Fibroblast of peridontal ligament (primary cell): Measurements from ENCODE around the gene CYRIA.

Experiments used
- DNase-seq: peaks from one replicate; pipeline ENCODE4 v3.0.0-alpha.2; 2010; ENCODE audit errors: extremely low read depth

The CYRIA gene

GRCh38 chr2:16665748-16666448 is at the start of gene CYRIA:
Gene CYRIA (minus strand): TSS chr2:16665834. CDS start chr2:16588119, 77,715 bp downstream.
- DNase-seq: no peak

GRCh38 chr2:16713011-16713423 is 47.4 kb upstream of the CYRIA start:
- no peak for DNase-seq

- DNase-seq: no peak
These were observed 44.1 kb upstream of the CYRIA start for GRCh38 chr2:16709769-16710168.

GRCh38 chr2:16708173-16708572 is 42.5 kb upstream of the CYRIA start:
- DNase-seq: no peak

GRCh38 chr2:16707014-16707623 is 41.5 kb upstream of the CYRIA start:
- no peak for DNase-seq

- DNase-seq: no peak
These were observed 35.1 kb upstream of the CYRIA start for GRCh38 chr2:16700551-16701259.

GRCh38 chr2:16693854-16694253 is 28.2 kb upstream of the CYRIA start:
- no peak for DNase-seq

GRCh38 chr2:16691261-16691660 is 25.6 kb upstream of the CYRIA start:
- no peak for DNase-seq

- no peak for DNase-seq
These were observed 22.3 kb upstream of the CYRIA start for GRCh38 chr2:16687955-16688354.

GRCh38 chr2:16687222-16687621 is 21.6 kb upstream of the CYRIA start:
- DNase-seq: no peak

- no peak for DNase-seq
These were observed 21.0 kb upstream of the CYRIA start for GRCh38 chr2:16686641-16687040.

GRCh38 chr2:16685340-16685715 is 19.7 kb upstream of the CYRIA start:
- no peak for DNase-seq

GRCh38 chr2:16684676-16685339 is 19.2 kb upstream of the CYRIA start:
- DNase-seq: no peak

GRCh38 chr2:16683576-16683975 is 17.9 kb upstream of the CYRIA start:
- no peak for DNase-seq

- DNase-seq: no peak
These were observed 16.9 kb upstream of the CYRIA start for GRCh38 chr2:16682431-16683118.

- no peak for DNase-seq
These were observed 15.1 kb upstream of the CYRIA start for GRCh38 chr2:16680781-16681180.

GRCh38 chr2:16680304-16680703 is 14.7 kb upstream of the CYRIA start:
- DNase-seq: no peak

GRCh38 chr2:16678964-16679363 is 13.3 kb upstream of the CYRIA start:
- no peak for DNase-seq

- DNase-seq: no peak
These were observed 12.2 kb upstream of the CYRIA start for GRCh38 chr2:16677875-16678274.

GRCh38 chr2:16675781-16676180 is 10.1 kb upstream of the CYRIA start:
- no peak for DNase-seq

GRCh38 chr2:16674154-16674553 is 8.5 kb upstream of the CYRIA start:
- no peak for DNase-seq

- DNase-seq: no peak
These were observed 6.1 kb upstream of the CYRIA start for GRCh38 chr2:16671760-16672159.
